H1 (cell line): ENCODE measurements around the gene NOP16. TPM values are rescaled to one million over a fixed set of nuclear protein-coding genes. Genes with fewer than 3 reads are reported as not detected.

Experiments used
- ATF2 ChIP-seq: IDR thresholded peaks from 2 replicates; pipeline ENCODE4 v1.6.1; 2012; ENCODE audit warnings: low read length, inconsistent platforms
- SP1 ChIP-seq: IDR thresholded peaks from 2 replicates; pipeline ENCODE4 v1.6.1; 2011; ENCODE audit warnings: low read depth, low read length
- SP4 ChIP-seq: IDR thresholded peaks from 2 replicates; pipeline ENCODE4 v1.6.1; 2012; ENCODE audit warnings: low read length, inconsistent platforms
- polyA plus RNA-seq, 7 experiments: library from polyadenylated mRNA; depleted of rRNA in 3 of 7; stranded (reverse) in 5 of 7; unstranded in 2 of 7; fragments of >200 nt in 5 of 7; fragments of 200-250 nt in 2 of 7; gene quantifications; 1 replicate in 5 of 7; 2 replicates in 1 of 7; 4 replicates in 1 of 7; pipeline versions ENCODE4 v1.2.1 to v1.2.3, GENCODE V29; 2011 to 2013; ENCODE audit warnings: missing spikeins in 2 of 7, mixed read lengths in 2 of 7
- total RNA-seq: library from RNA; stranded (reverse); fragmentation: NEBNext Ultra II Directional; extraction: Animal tissue kit (Norgen Biotek cat#: 25700); gene quantifications from 2 replicates; pipeline ENCODE4 v1.2.1, GENCODE V29; 2021

NOP16 gene
- total and polyA plus RNA-seq, 2 of the 8 experiments (the other 6 are each of a cell fraction or from before 2014, with no cell fraction given): 46.9 to 65.2 TPM

DNA sequence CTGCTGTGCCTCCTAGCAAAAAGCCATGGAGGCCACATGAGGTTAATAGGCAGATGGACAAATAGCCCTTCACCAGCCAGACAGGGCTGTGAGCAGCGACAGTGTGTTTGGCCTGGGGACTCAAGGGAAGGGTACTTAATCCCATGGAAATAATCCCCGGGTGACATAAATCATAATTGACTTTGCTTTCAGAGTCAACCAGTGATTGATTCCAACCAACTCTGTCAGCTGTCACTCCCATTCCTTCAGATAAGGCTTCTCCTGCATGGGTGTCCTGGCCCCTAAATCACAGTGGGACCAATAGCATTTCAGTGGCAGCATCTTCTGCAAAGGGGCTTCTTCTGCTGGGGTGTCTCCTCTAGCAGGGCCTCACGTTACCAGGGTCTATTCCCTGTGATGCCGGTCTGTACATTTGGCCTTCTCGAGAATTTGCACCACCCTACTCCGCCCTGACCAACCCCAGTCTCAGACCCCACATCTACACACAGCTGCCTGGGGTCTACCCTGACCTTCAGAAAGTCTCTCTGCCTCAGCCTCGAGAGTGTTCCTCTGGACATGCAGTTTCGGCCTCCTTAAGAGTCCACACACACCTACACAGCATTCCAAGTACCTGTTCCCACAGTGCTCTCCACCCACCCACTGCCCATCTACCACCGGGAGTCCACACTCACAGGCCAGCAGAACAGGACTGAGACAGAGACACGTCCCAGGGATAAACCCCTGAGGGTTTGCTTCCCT is 24.3 kb upstream of the NOP16 start (continued):
- TF ChIP-seq ATF2: no peak
- TF ChIP-seq SP1: no peak
- TF ChIP-seq SP4: no peak
